DMS53 (cell line): ENCODE measurements around the gene MAVS.

Source experiments
- DNase-seq: peaks from one replicate; lab custom pipeline; 2025; lab: John Stamatoyannopoulos, UW

MAVS gene

DNA sequence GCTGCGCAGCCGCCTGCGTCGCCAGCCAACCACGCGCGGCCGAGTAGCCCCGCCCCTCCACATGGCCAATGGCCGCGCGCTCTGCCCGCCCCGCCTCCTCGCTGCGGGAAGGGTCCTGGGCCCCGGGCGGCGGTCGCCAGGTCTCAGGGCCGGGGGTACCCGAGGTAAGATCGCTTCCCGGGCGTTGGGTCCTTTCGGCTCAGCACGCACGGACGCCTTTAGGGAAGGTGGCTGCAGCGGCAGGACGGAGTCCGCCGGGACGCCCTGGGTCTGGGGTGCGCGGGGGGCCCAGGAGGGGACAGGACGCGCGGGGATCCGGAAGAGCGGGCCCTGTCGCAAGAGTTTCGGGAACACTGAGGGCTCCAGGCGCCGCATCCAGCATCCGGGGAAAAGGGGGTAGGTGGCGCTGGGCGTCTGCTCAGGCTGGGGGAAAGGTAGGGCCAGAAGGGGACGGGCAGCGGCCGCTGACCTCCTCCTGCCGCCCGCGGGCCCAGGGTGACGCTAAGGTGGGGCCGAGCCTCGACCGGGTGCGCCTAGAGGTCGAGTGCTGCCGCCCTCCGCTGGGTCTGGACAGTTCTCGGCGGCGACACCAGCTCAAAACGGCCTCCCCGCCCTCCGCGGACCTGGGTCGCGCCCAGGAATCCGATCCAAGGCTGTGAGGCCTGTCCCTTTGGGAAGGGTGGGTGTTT is at the start of gene MAVS:
Gene MAVS (plus strand): TSS at position 95 of the 689 bp plus-strand sequence. CDS start 7,791 bp downstream, outside the sequence.
- DNase-seq: peak; percentile 93

GRCh38 chr20:3797226-3797545 is 49.4 kb upstream of the MAVS start:
- DNase-seq: no peak

- DNase-seq: peak; percentile 72
Observed at GRCh38 chr20:3797592-3798372, 48.9 kb upstream of the MAVS start.

GRCh38 chr20:3798373-3798768 is 48.3 kb upstream of the MAVS start:
- DNase-seq: no peak

- DNase-seq: peak; percentile 71
Observed at GRCh38 chr20:3798908-3799248, 47.8 kb upstream of the MAVS start.

DNA sequence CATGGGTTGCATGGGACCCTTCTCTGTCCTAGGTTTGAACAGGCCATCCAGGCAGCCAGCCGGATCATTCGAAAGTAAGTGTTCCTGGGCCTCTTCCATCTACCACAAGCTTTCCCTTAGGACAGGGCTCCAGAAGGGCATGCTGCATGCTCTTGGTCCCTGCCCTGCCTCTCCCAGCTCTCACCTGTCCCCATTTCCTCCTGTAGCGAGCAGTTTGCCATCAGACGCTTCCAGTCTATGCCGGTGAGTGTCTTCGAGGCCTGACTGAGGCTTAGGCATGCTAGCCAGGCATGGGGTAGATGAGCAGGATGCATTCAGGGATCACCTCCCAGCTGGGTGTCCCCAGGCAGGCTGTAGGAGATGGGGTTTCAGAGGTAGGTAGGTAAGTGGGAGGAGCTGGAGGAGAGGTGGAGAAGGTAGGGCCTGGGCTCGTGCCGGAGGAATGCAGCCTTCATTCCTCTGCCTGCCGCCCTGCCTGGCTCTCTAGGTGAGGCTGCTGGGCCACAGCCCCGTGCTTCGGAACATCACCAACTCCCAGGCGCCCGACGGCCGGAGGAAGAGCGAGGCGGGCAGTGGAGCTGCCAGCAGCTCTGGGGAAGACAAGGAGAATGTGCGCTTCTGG is 46.3 kb upstream of the MAVS start:
- DNase-seq: peak; percentile 77

DNA sequence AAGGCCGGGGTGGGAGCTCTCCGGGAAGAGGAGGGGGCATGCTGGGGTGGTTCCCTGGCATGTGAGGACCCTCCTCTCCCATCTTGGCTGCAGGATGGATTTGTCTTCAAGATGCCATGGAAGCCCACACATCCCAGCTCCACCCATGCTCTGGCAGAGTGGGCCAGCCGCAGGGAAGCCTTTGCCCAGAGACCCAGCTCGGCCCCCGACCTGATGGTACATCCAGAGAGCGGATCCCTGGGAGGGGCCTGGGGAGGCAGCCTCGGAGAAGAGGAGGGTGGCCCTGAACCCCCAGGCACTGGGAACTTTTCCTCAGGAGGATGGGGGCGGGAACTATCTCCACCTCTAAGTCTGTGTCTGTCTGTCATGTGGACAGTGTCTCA is 45.8 kb upstream of the MAVS start:
- DNase-seq: no peak

GRCh38 chr20:3801299-3801698 is 45.3 kb upstream of the MAVS start:
- DNase-seq: no peak

GRCh38 chr20:3801846-3802245 is 44.8 kb upstream of the MAVS start:
- peak; percentile 65 for DNase-seq

DNA sequence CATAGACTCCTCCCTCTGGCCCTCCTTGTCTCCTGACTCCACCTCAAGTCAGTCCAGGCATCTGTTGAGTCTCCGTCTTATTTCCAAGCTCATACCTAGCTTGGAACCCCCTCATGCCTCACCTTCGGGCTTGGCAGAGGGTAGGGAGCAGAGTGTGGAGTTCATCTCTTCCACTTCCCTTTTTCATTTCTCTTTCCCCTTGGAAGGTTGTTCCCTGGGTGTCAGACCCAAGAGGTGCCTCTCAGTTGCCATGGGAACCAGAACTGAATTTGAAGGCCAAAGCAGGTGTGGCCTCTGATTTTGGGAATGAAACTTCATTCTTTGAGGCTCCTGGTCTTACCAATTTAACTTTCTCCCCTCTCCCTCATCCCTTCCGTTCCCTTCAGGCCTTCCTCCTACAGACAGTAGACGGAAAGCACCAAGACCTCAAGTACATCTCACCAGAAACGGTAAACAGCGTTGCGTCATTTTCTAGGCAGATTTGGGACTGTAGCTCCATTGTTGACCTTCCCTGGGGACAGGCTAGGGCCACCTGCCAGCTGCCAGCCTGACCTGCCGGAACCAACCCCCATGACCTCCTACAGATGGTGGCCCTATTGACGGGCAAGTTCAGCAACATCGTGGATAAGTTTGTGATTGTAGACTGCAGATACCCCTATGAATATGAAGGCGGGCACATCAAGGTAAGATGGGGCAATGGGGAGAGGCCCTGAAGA is 44.0 kb upstream of the MAVS start:
- peak; percentile 94 for DNase-seq

DNA sequence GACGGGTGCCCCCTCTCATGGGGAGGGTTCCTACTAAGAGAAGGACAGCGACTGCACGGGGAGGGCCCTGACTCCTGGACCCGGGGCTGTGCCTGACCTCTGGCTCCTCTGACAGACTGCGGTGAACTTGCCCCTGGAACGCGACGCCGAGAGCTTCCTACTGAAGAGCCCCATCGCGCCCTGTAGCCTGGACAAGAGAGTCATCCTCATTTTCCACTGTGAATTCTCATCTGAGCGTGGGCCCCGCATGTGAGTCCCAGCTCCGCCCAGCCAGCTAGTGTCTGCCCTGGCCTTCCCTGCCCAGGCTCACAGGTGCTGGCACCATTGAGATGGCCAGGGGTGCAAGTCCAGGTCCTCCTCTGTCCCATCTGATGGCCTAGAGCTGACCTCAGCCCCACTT is 43.3 kb upstream of the MAVS start:
- DNase-seq: no peak

DNA sequence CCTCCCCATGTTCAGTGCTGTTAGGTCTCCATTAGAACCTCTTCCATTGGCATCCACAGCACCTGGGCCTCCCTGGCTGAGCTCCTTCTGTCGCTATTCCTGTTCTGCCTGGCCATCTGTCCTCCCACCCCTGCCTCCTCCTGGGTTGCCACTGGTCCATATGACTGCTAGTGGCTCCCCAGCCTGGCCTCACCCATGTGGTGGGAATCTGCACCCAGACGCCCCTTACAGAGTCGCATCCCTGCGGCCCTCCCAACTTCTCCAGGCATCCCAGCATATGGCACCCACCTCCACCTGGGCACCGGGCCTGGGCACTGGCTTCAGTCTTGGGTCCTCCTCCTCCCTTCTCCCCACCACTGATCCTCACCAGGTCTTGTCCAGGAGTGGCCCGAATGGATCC is 42.8 kb upstream of the MAVS start:
- DNase-seq: no peak

- DNase-seq: no peak
Observed at GRCh38 chr20:3804254-3804751, 42.3 kb upstream of the MAVS start.

DNA sequence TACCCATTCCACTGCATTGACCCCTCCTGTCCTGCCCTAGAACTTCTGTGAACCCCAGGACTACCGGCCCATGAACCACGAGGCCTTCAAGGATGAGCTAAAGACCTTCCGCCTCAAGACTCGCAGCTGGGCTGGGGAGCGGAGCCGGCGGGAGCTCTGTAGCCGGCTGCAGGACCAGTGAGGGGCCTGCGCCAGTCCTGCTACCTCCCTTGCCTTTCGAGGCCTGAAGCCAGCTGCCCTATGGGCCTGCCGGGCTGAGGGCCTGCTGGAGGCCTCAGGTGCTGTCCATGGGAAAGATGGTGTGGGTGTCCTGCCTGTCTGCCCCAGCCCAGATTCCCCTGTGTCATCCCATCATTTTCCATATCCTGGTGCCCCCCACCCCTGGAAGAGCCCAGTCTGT is 41.9 kb upstream of the MAVS start:
- no peak for DNase-seq

DNA sequence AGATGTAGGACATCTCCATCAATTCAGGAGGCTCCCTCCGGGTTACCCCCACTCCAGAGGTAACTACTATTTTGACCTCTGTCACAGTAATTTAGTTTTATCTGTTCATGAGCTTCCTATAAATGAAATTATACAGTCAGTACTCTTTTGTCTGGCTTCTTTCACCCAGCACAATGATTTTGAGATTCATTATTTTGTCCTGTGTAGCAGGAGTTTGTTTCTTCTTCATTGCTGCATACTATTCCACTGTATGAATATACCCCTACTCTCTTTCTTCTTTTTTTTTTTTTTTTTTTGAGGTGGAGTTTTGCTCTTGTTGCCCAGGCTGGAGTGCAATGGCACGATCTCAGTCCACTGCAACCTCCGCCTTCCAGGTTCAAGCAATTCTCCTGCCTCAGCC is 38.1 kb upstream of the MAVS start:
- no peak for DNase-seq

GRCh38 chr20:3811467-3812258 is 35.0 kb upstream of the MAVS start:
- DNase-seq: peak; percentile 98

GRCh38 chr20:3812259-3812681 is 34.4 kb upstream of the MAVS start:
- no peak for DNase-seq

- no peak for DNase-seq
Observed at GRCh38 chr20:3812975-3813847, 33.4 kb upstream of the MAVS start.

- DNase-seq: no peak
Observed at GRCh38 chr20:3813848-3814581, 32.6 kb upstream of the MAVS start.

- no peak for DNase-seq
Observed at GRCh38 chr20:3814928-3815495, 31.6 kb upstream of the MAVS start.
